ENCODE data around the gene STARD7.
"Not testable (repeated sequence)": the region's sequence is repeated elsewhere in the genome, so short reads cannot be mapped to it uniquely, and the experiment has no call there.

Gene STARD7, protein sequence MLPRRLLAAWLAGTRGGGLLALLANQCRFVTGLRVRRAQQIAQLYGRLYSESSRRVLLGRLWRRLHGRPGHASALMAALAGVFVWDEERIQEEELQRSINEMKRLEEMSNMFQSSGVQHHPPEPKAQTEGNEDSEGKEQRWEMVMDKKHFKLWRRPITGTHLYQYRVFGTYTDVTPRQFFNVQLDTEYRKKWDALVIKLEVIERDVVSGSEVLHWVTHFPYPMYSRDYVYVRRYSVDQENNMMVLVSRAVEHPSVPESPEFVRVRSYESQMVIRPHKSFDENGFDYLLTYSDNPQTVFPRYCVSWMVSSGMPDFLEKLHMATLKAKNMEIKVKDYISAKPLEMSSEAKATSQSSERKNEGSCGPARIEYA

GRCh38 chr2:96208143-96209010, at the start of gene STARD7:
TSS of gene STARD7 (minus strand) at chr2:96208827. CDS start at chr2:96208434, 393 bp downstream.
- DNase-seq, result peak; percentile 98

DNA sequence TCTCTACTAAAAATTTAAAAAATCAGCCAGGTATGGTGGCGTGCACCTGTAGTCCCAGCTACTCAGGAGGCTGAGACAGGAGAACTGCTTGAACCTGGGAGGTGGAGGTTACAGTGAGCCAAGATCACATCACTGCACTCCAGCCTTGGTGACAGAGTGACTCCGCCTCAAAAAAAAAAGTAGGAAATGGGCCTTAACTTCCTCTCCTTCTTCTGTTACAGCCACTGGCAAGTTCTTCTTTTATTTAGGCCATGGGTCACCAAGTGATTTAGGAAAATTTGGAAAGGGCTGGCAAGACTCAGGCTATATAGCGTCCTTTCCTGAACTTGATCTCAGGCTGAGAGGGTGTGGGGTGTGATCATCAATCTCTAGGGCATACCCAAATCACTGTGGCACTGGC, 49.1 kb upstream of the STARD7 start:
- not testable (repeated sequence) for DNase-seq

- no peak for DNase-seq
Observed at GRCh38 chr2:96256611-96257113, 48.0 kb upstream of the STARD7 start.

GRCh38 chr2:96254571-96254970, 45.9 kb upstream of the STARD7 start:
- no peak for DNase-seq

- no peak for DNase-seq
Observed at GRCh38 chr2:96253006-96253405, 44.4 kb upstream of the STARD7 start.

DNA sequence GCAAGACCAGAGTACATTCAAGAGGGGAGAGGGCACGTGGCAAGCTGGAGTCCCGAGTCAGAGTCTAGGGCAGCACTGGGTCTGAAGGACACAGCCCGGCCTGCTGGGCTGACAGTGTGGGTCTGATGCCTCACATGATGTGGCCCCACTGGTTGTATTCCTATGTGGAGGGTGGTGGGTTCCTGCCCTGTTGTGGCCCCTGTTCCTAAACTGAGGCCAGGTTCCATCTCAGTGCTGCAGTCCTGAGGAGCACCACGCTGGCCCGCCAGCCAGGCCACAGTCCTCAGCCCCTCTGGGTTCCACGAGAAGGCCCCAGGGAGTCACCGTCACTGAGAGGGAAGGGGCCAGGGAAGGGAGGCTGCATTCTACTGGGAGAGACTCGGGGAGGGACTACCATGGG, 43.9 kb upstream of the STARD7 start:
- no peak for DNase-seq

- peak; percentile 72 for DNase-seq
Observed at GRCh38 chr2:96251721-96252292, 43.2 kb upstream of the STARD7 start.

- DNase-seq, result no peak
Observed at GRCh38 chr2:96250188-96250587, 41.6 kb upstream of the STARD7 start.

GRCh38 chr2:96249654-96250053, 41.0 kb upstream of the STARD7 start:
- peak; percentile 69 for DNase-seq

DNA sequence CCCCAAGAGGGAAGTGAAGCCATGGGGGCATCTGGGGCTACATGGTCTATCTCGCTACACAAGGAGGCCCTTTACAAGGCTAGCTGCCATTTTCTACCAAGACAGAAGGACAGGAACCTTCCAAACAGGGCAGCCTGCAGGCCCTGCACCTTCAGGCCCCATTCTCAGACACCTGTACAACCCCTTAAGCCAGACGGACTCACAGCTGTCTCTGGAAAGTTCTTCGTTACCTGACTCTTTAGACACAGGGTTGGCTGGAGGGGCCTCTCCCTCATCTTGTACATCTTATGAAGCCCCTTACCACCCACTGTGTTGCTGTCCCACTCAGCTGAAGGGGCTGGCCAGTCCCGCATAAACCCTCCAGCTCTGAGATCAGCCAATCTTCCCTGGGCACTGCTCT, 40.0 kb upstream of the STARD7 start:
- DNase-seq, result no peak

DNA sequence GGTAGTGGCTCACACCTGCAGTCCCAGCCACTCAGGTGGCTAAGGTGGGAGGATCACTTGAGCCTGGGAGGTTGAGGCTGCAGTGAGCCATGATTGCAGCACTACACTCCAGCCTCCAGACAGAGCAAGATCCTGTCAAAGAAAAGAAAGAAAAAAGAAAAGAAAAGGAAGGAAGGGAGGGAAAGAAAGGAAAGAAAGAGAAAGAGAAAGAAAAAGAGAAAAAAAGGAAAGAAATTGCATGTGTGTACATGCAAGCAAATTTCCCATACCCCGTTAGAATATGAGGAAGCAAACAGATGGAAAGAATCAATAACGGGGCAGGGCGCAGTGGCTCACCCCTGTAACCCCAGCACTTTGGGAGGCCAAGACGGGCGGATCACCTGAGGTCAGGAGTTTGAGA, 39.3 kb upstream of the STARD7 start:
- no peak for DNase-seq

DNA sequence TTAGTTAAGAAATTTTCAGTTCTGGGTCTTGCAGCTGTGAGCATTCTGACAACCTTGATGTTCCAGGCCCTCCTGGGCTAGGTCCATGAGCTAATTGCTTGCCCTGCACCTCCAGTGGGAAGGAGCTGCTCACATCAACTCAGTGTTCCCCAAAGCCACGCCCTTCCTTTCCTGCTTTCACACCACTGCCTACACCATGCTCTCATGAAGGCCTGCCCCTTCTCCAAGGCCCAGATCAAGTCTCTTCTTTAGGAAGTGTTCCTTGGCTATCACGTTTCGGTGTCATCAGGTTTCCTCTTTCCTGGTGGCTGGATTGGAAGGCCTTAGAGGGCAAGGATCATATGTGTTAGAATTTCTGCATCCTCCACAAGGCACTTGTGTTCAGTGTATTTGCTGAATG, 38.4 kb upstream of the STARD7 start:
- DNase-seq, result no peak

DNA sequence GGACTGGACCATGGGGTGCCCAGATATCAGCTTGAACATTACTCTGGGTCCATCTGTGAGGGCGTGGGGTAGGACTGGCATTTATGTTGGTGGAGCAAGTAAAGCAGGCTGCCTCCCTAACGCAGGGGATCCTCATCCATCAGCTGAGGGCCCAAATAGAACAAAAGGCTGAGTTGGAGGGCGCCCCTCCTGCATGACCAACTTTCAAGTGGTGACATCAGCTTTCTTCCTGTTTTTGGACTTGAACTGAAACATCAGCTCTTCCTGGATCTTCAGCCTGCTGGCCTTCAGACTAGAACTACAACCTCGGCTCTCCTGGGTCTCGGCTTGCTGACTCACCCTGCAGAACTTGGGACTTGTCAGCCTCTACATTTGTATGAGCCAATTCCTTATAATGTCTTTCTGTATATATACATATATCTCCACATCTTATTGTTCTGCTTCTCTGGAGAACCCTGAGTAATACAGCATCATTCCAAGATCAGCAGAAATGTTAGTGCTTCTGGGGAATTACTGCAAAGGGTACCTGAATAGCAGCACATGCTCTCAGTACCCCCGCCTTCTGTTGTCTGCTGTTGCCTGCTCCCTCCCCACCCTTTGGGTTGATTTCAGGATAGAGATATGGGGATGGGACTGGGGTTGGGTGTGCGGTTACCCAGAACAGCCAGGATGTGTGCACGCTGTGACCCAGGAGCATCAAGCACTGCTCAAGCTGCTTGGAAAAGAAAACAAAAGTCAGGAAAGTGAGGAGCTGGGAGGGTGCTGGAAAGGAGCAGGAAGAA, 37.2 kb upstream of the STARD7 start:
- DNase-seq, result no peak

DNA sequence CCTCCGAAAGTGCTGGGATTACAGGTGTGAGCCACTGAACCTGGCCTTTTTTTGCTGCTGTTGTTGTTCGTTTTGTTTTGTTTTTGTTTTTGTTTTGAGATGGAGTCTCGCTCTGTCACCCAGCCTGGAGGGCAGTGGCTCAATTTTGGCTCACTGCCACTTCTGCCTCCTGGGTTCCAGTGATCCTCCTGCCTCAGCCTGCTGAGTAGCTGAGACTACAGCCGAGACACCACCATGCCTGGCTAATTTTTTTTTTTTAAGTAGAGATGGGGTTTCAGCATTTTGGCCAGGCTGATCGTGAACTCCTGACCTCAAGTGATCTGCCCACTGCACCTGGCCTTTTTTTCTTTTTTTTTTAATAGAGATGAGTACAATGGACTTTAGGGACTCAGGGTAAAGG, 35.2 kb upstream of the STARD7 start:
- DNase-seq, result no peak

GRCh38 chr2:96241900-96242611, 33.4 kb upstream of the STARD7 start:
- peak; percentile 62 for DNase-seq

DNA sequence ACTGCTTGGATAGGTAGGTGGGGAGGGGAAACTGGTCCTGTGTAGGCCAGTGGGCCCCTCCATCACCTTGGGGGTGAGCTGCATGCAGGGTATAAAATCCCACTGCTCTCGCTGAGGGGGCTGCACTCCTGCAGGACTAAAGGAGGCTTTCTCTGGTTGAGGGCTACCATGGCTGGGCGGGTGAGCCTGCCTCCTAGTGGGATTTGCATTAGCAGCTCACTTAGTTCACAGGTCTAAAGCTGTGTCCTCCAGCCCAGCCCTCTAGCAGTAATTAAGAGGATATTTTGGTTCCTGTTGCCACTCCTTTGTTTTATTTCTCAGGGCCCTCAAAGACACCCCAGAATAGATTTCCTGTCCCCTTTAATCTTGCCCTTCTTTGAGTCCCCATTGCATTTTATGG, 32.6 kb upstream of the STARD7 start:
- no peak for DNase-seq

- no peak for DNase-seq
Observed at GRCh38 chr2:96240341-96241038, 31.9 kb upstream of the STARD7 start.

- DNase-seq, result no peak
Observed at GRCh38 chr2:96239745-96240264, 31.2 kb upstream of the STARD7 start.

DNA sequence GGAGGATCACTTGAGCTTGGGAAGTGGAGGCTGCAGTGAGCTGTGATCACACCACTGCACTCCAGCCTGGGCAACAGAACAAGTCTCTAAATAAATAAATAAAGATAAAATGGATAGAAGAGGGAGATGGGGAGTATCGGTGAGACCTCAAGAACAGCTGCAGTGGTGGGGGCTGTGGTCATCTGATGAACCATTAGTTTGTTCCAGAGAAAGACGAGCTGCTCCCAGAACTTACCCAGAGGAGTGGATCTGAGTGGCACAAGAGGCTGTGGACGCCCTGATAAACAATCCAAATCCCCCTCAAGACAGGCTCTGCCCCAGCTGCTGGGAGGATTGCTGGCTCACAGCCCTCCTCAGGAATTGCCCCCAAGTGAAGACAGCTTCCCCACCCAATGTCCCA, 30.5 kb upstream of the STARD7 start:
- no peak for DNase-seq

GRCh38 chr2:96238266-96238665, 29.6 kb upstream of the STARD7 start:
- DNase-seq, result no peak

DNA sequence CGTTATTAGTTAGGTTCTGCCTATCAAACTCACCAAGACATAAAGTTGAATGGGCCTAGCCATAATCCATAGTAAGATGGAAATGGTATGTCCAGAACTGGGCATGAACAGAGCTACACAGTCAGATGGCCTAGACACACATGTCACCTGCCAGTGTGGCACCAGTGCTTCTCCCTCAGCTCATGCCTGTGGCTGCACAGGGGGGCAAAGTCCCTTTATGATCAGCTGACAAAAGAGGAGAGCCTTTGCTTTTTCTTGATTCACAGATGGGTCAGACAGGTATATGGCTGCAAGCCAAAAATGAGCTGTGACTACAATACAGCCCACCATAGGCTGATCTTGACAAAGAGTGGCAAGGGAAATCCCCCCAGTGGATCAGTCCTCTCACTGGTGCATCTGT, 28.3 kb upstream of the STARD7 start:
- DNase-seq, result no peak
